HFFc6 (cell line): Measurements from ENCODE around the gene SIRT5. TPM values are rescaled to one million over a fixed set of nuclear protein-coding genes. Genes with fewer than 3 reads are reported as not detected.

ENCODE experiments used
- DNase-seq: peaks from one replicate; pipeline ENCODE4 v3.0.0-alpha.2; 2018
- H3K27ac Mint-ChIP-seq: 2 replicates; pipeline ENCODE4 v1.8.0; 2020; ENCODE audit warnings: mild to moderate bottlenecking, mixed read lengths
- H3K27me3 Mint-ChIP-seq: 2 replicates; pipeline ENCODE4 v1.8.0; 2021; ENCODE audit warnings: mild to moderate bottlenecking, moderate library complexity, mixed read lengths; ENCODE audit not compliant: insufficient read depth
- H3K36me3 Mint-ChIP-seq: 2 replicates; pipeline ENCODE4 v1.8.0; 2021; ENCODE audit warnings: low read depth, mixed read lengths
- H3K4me1 Mint-ChIP-seq: 2 replicates; pipeline ENCODE4 v1.8.0; 2020; ENCODE audit warnings: low read depth, mixed read lengths
- H3K4me3 Mint-ChIP-seq: 2 replicates; pipeline ENCODE4 v1.8.0; 2020; ENCODE audit warnings: mild to moderate bottlenecking, moderate library complexity, mixed read lengths
- H3K9me3 Mint-ChIP-seq: 2 replicates; pipeline ENCODE4 v1.8.0; 2020; ENCODE audit warnings: mild to moderate bottlenecking, mixed read lengths
- CTCF ChIP-seq: fragments of 200-600 bp; sonication (generic); IDR thresholded peaks from 2 replicates; pipeline ENCODE4 v1.5.0; 2021; ENCODE audit warnings: antibody characterized with exemption, mild to moderate bottlenecking
- total RNA-seq, 6 experiments: library from RNA; stranded (reverse); fragmentation: NEBNext Ultra II Directional; extraction: Animal tissue kit (Norgen Biotek cat#: 25700); gene quantifications; 2 replicates in 1 of 6; 3 replicates in 5 of 6; pipeline ENCODE4 v1.2.3, GENCODE V29; 2021

SIRT5 gene
- total RNA-seq, 6 experiments from 2014 or later = 4.3 to 7.0 (median 6.3) TPM

- Mint-ChIP-seq H3K4me1 (peaks cover 77% of the 10 kb centered on the region), H3K9me3 (no peaks in the 10 kb centered on the region; the same call in 1 of the 2 replicates), H3K27ac (no peak overlapping the region), H3K27me3 (no peaks in the 10 kb centered on the region), H3K36me3 (peaks cover 6% of the 10 kb centered on the region; the same call in 1 of the 2 replicates), H3K4me3 (no peak overlapping the region)
- no peak for TF ChIP-seq CTCF
- DNase-seq = no peak
Observed at GRCh38 chr6:13663986-13664385, 89.6 kb downstream of the SIRT5 start.

Other genes starting within 250 kb of the SIRT5 start
- 10 to 100 TPM; 11.5 to 15.1 (median 14.6) TPM for gene TBC1D7, start 246.1 kb upstream of the SIRT5 start, total RNA-seq
- gene GFOD1, start 87.0 kb upstream of the SIRT5 start, total RNA-seq = 1 to 10 TPM; 2.3 to 4.7 (median 2.9) TPM
- gene NOL7, start 40.7 kb downstream of the SIRT5 start, total RNA-seq = 10 to 100 TPM; 68.4 to 89.6 (median 84.8) TPM
- gene RANBP9, start 137.2 kb downstream of the SIRT5 start, total RNA-seq = 10 to 100 TPM; 37.7 to 42.3 (median 40.8) TPM
- gene MCUR1, start 240.0 kb downstream of the SIRT5 start, total RNA-seq = 10 to 100 TPM; 17.5 to 25.5 (median 22.4) TPM